ENCODE data around the gene GPC6.

Gene GPC6

GRCh38 chr13:94112227-94112626 is 885.6 kb downstream of the GPC6 start:
- Histone ChIP-seq H3K36me3 (ENCODE audit: control insufficient read depth in 2 of 2, insufficient read depth in 2 of 2, low read length in 2 of 2) (no peaks in the 10 kb centered on the region), H3K27me3 (ENCODE audit: control insufficient read depth in 2 of 2, insufficient read depth in 2 of 2, low read length in 2 of 2) (no peaks in the 10 kb centered on the region), H3K9me3 (ENCODE audit: control insufficient read depth in 2 of 2, low read length in 2 of 2) (no peaks in the 10 kb centered on the region), H3K4me3 (ENCODE audit: low read length in 2 of 2) (no peak overlapping the region), H3K4me1 (ENCODE audit: control insufficient read depth in 2 of 2, insufficient read depth in 2 of 2, low read length in 2 of 2) (no peaks in the 10 kb centered on the region), H3K27ac (ENCODE audit: low read depth in 2 of 2, low read length in 2 of 2) (no peak overlapping the region), H3K9ac (ENCODE audit: low read depth in 1 of 2, low read length in 2 of 2) (no peak overlapping the region)

GRCh38 chr13:94112731-94113130 is 886.1 kb downstream of the GPC6 start:
- no peak overlapping the region for H3K4me3 ChIP-seq (ENCODE audit: low read length in 2 of 2)
- no peaks in the 10 kb centered on the region for H3K4me1 ChIP-seq (ENCODE audit: control insufficient read depth in 2 of 2, insufficient read depth in 2 of 2, low read length in 2 of 2)
- no peaks in the 10 kb centered on the region for H3K9me3 ChIP-seq (ENCODE audit: control insufficient read depth in 2 of 2, low read length in 2 of 2)
- no peak overlapping the region for H3K9ac ChIP-seq (ENCODE audit: low read depth in 1 of 2, low read length in 2 of 2)
- no peak overlapping the region for H3K27ac ChIP-seq (ENCODE audit: low read depth in 2 of 2, low read length in 2 of 2)
- H3K36me3 ChIP-seq (ENCODE audit: control insufficient read depth in 2 of 2, insufficient read depth in 2 of 2, low read length in 2 of 2): no peaks in the 10 kb centered on the region
- H3K27me3 ChIP-seq (ENCODE audit: control insufficient read depth in 2 of 2, insufficient read depth in 2 of 2, low read length in 2 of 2): no peaks in the 10 kb centered on the region

- no peaks in the 10 kb centered on the region for H3K36me3 ChIP-seq (ENCODE audit: control insufficient read depth in 2 of 2, insufficient read depth in 2 of 2, low read length in 2 of 2)
- no peaks in the 10 kb centered on the region for H3K27me3 ChIP-seq (ENCODE audit: control insufficient read depth in 2 of 2, insufficient read depth in 2 of 2, low read length in 2 of 2)
- H3K27ac ChIP-seq (ENCODE audit: low read depth in 2 of 2, low read length in 2 of 2): no peak overlapping the region
- H3K4me3 ChIP-seq (ENCODE audit: low read length in 2 of 2): no peak overlapping the region
- no peaks in the 10 kb centered on the region for H3K4me1 ChIP-seq (ENCODE audit: control insufficient read depth in 2 of 2, insufficient read depth in 2 of 2, low read length in 2 of 2)
- no peak overlapping the region for H3K9ac ChIP-seq (ENCODE audit: low read depth in 1 of 2, low read length in 2 of 2)
- H3K9me3 ChIP-seq (ENCODE audit: control insufficient read depth in 2 of 2, low read length in 2 of 2): no peaks in the 10 kb centered on the region
These were observed 886.6 kb downstream of the GPC6 start for GRCh38 chr13:94113245-94113644.

- H3K27ac ChIP-seq (ENCODE audit: low read depth in 2 of 2, low read length in 2 of 2): no peak overlapping the region
- H3K9me3 ChIP-seq (ENCODE audit: control insufficient read depth in 2 of 2, low read length in 2 of 2): no peaks in the 10 kb centered on the region
- no peak overlapping the region for H3K9ac ChIP-seq (ENCODE audit: low read depth in 1 of 2, low read length in 2 of 2)
- H3K4me1 ChIP-seq (ENCODE audit: control insufficient read depth in 2 of 2, insufficient read depth in 2 of 2, low read length in 2 of 2): peaks cover 1 to 5% of the 10 kb centered on the region in 2 donors
- no peak overlapping the region for H3K4me3 ChIP-seq (ENCODE audit: low read length in 2 of 2)
- no peaks in the 10 kb centered on the region for H3K36me3 ChIP-seq (ENCODE audit: control insufficient read depth in 2 of 2, insufficient read depth in 2 of 2, low read length in 2 of 2)
- no peaks in the 10 kb centered on the region for H3K27me3 ChIP-seq (ENCODE audit: control insufficient read depth in 2 of 2, insufficient read depth in 2 of 2, low read length in 2 of 2)
These were observed 887.6 kb downstream of the GPC6 start for GRCh38 chr13:94114166-94114565.

- Histone ChIP-seq H3K9me3 (ENCODE audit: control insufficient read depth in 2 of 2, low read length in 2 of 2) (no peaks in the 10 kb centered on the region), H3K9ac (ENCODE audit: low read depth in 1 of 2, low read length in 2 of 2) (no peak overlapping the region), H3K4me1 (ENCODE audit: control insufficient read depth in 2 of 2, insufficient read depth in 2 of 2, low read length in 2 of 2) (peaks cover 3 to 10% of the 10 kb centered on the region in 2 donors), H3K27me3 (ENCODE audit: control insufficient read depth in 2 of 2, insufficient read depth in 2 of 2, low read length in 2 of 2) (no peaks in the 10 kb centered on the region), H3K4me3 (ENCODE audit: low read length in 2 of 2) (no peak overlapping the region), H3K27ac (ENCODE audit: low read depth in 2 of 2, low read length in 2 of 2) (no peak overlapping the region), H3K36me3 (ENCODE audit: control insufficient read depth in 2 of 2, insufficient read depth in 2 of 2, low read length in 2 of 2) (no peaks in the 10 kb centered on the region)
These were observed 888.4 kb downstream of the GPC6 start for GRCh38 chr13:94115054-94115453.

GRCh38 chr13:94119360-94119936 is 892.8 kb downstream of the GPC6 start:
- Histone ChIP-seq H3K4me1 (ENCODE audit: control insufficient read depth in 2 of 2, insufficient read depth in 2 of 2, low read length in 2 of 2) (peaks cover 5 to 18% of the 10 kb centered on the region in 2 donors), H3K9ac (ENCODE audit: low read depth in 1 of 2, low read length in 2 of 2) (no peak overlapping the region), H3K27me3 (ENCODE audit: control insufficient read depth in 2 of 2, insufficient read depth in 2 of 2, low read length in 2 of 2) (no peaks in the 10 kb centered on the region), H3K36me3 (ENCODE audit: control insufficient read depth in 2 of 2, insufficient read depth in 2 of 2, low read length in 2 of 2) (no peaks in the 10 kb centered on the region), H3K9me3 (ENCODE audit: control insufficient read depth in 2 of 2, low read length in 2 of 2) (no peaks in the 10 kb centered on the region), H3K4me3 (ENCODE audit: low read length in 2 of 2) (peak overlapping the region; percentile 15 to 59), H3K27ac (ENCODE audit: low read depth in 2 of 2, low read length in 2 of 2) (peak overlapping the region; percentile 27 to 32)

- H3K27ac ChIP-seq (ENCODE audit: low read depth in 2 of 2, low read length in 2 of 2): no peak overlapping the region
- H3K9ac ChIP-seq (ENCODE audit: low read depth in 1 of 2, low read length in 2 of 2): no peak overlapping the region
- no peak overlapping the region for H3K4me3 ChIP-seq (ENCODE audit: low read length in 2 of 2)
- peaks cover 5 to 18% of the 10 kb centered on the region in 2 donors for H3K4me1 ChIP-seq (ENCODE audit: control insufficient read depth in 2 of 2, insufficient read depth in 2 of 2, low read length in 2 of 2)
- H3K9me3 ChIP-seq (ENCODE audit: control insufficient read depth in 2 of 2, low read length in 2 of 2): no peaks in the 10 kb centered on the region
- H3K27me3 ChIP-seq (ENCODE audit: control insufficient read depth in 2 of 2, insufficient read depth in 2 of 2, low read length in 2 of 2): no peaks in the 10 kb centered on the region
- no peaks in the 10 kb centered on the region for H3K36me3 ChIP-seq (ENCODE audit: control insufficient read depth in 2 of 2, insufficient read depth in 2 of 2, low read length in 2 of 2)
These were observed 894.3 kb downstream of the GPC6 start for GRCh38 chr13:94120878-94121277.

- Histone ChIP-seq H3K27ac (ENCODE audit: low read depth in 2 of 2, low read length in 2 of 2) (no peak overlapping the region), H3K36me3 (ENCODE audit: control insufficient read depth in 2 of 2, insufficient read depth in 2 of 2, low read length in 2 of 2) (no peaks in the 10 kb centered on the region), H3K9me3 (ENCODE audit: control insufficient read depth in 2 of 2, low read length in 2 of 2) (no peaks in the 10 kb centered on the region), H3K27me3 (ENCODE audit: control insufficient read depth in 2 of 2, insufficient read depth in 2 of 2, low read length in 2 of 2) (no peaks in the 10 kb centered on the region), H3K9ac (ENCODE audit: low read depth in 1 of 2, low read length in 2 of 2) (no peak overlapping the region), H3K4me3 (ENCODE audit: low read length in 2 of 2) (no peak overlapping the region), H3K4me1 (ENCODE audit: control insufficient read depth in 2 of 2, insufficient read depth in 2 of 2, low read length in 2 of 2) (peaks cover 5 to 18% of the 10 kb centered on the region in 2 donors)
These were observed 895.1 kb downstream of the GPC6 start for GRCh38 chr13:94121686-94122085.

- Histone ChIP-seq H3K36me3 (ENCODE audit: control insufficient read depth in 2 of 2, insufficient read depth in 2 of 2, low read length in 2 of 2) (no peaks in the 10 kb centered on the region), H3K4me3 (ENCODE audit: low read length in 2 of 2) (no peak overlapping the region), H3K4me1 (ENCODE audit: control insufficient read depth in 2 of 2, insufficient read depth in 2 of 2, low read length in 2 of 2) (peaks cover 5 to 18% of the 10 kb centered on the region in 2 donors), H3K9me3 (ENCODE audit: control insufficient read depth in 2 of 2, low read length in 2 of 2) (no peaks in the 10 kb centered on the region), H3K27ac (ENCODE audit: low read depth in 2 of 2, low read length in 2 of 2) (no peak overlapping the region), H3K9ac (ENCODE audit: low read depth in 1 of 2, low read length in 2 of 2) (no peak overlapping the region), H3K27me3 (ENCODE audit: control insufficient read depth in 2 of 2, insufficient read depth in 2 of 2, low read length in 2 of 2) (no peaks in the 10 kb centered on the region)
These were observed 895.8 kb downstream of the GPC6 start for GRCh38 chr13:94122300-94122915.

GRCh38 chr13:94123557-94123956 is 897.0 kb downstream of the GPC6 start:
- no peak overlapping the region for H3K27ac ChIP-seq (ENCODE audit: low read depth in 2 of 2, low read length in 2 of 2)
- H3K36me3 ChIP-seq (ENCODE audit: control insufficient read depth in 2 of 2, insufficient read depth in 2 of 2, low read length in 2 of 2): no peaks in the 10 kb centered on the region
- H3K27me3 ChIP-seq (ENCODE audit: control insufficient read depth in 2 of 2, insufficient read depth in 2 of 2, low read length in 2 of 2): no peaks in the 10 kb centered on the region
- H3K9me3 ChIP-seq (ENCODE audit: control insufficient read depth in 2 of 2, low read length in 2 of 2): no peaks in the 10 kb centered on the region
- H3K9ac ChIP-seq (ENCODE audit: low read depth in 1 of 2, low read length in 2 of 2): no peak overlapping the region
- H3K4me1 ChIP-seq (ENCODE audit: control insufficient read depth in 2 of 2, insufficient read depth in 2 of 2, low read length in 2 of 2): peaks cover 5 to 18% of the 10 kb centered on the region in 2 donors
- no peak overlapping the region for H3K4me3 ChIP-seq (ENCODE audit: low read length in 2 of 2)
